Measurements from ENCODE around the gene WNT7A.
A peak's percentile ranks its signal among the peaks of the same experiment; 100 is the strongest.
"Not testable (repeated sequence)": the region's sequence is repeated elsewhere in the genome, so short reads cannot be mapped to it uniquely, and the experiment has no call there.

WNT7A gene

GRCh38 chr3:13879946-13880810 lies at the start of gene WNT7A:
Gene WNT7A, minus strand, starts transcription at chr3:13880071. Its CDS starts 255 bp downstream, at chr3:13879816.
- no peak within 1 kb of the TSS for H3K27ac Mint-ChIP-seq
- peaks cover 63 to 83% of the 10 kb centered on the region in 2 donors for H3K27me3 Mint-ChIP-seq
- DNase-seq (peak; percentile 15), ATAC-seq (replicated peaks) (peak; percentile 69 to 77)
- H3K9me3 Mint-ChIP-seq, result peaks cover 2 to 3% of the 10 kb centered on the region in 2 donors
- no peaks in the 10 kb centered on the region for H3K36me3 Mint-ChIP-seq
- H3K4me3 Mint-ChIP-seq, result peak within 1 kb of the TSS; percentile 50 to 72
- H3K4me1 Mint-ChIP-seq, result peaks cover 2 to 13% of the 10 kb centered on the region in 2 donors

- Mint-ChIP-seq H3K9me3 (peaks cover 17 to 29% of the 10 kb centered on the region in 2 donors), H3K36me3 (peaks cover 4 to 10% of the 10 kb centered on the region in 2 donors), H3K27me3 (peaks cover 22 to 29% of the 10 kb centered on the region in 2 donors)
- not testable (repeated sequence) for ATAC-seq (replicated peaks); H3K27ac Mint-ChIP-seq; DNase-seq; H3K4me1 Mint-ChIP-seq; H3K4me3 Mint-ChIP-seq
Measured at GRCh38 chr3:13928741-13929140, 48.9 kb upstream of the WNT7A start.

GRCh38 chr3:13927295-13927694 lies 47.4 kb upstream of the WNT7A start:
- no peak for ATAC-seq (replicated peaks)
- H3K27ac Mint-ChIP-seq, result no peak overlapping the region
- H3K36me3 Mint-ChIP-seq, result peaks cover 4 to 7% of the 10 kb centered on the region in 2 donors

GRCh38 chr3:13916375-13916774 lies 36.5 kb upstream of the WNT7A start:
- Mint-ChIP-seq H3K27ac (no peak overlapping the region), H3K4me1 (no peaks in the 10 kb centered on the region), H3K27me3 (no peaks in the 10 kb centered on the region), H3K4me3 (no peak overlapping the region), H3K36me3 (peaks cover 5 to 7% of the 10 kb centered on the region in 2 donors), H3K9me3 (peaks cover 22% of the 10 kb centered on the region in 2 donors)
- no peak for DNase-seq
- ATAC-seq (replicated peaks), result no peak

More at GRCh38 chr3:13927295-13927694, 47.4 kb upstream of the WNT7A start:
- Mint-ChIP-seq H3K4me1 (no peaks in the 10 kb centered on the region), H3K9me3 (peaks cover 18 to 26% of the 10 kb centered on the region in 2 donors), H3K27me3 (peaks cover 17 to 18% of the 10 kb centered on the region in 2 donors), H3K4me3 (no peak overlapping the region)
- DNase-seq, result no peak

GRCh38 chr3:13902648-13903238 lies 22.9 kb upstream of the WNT7A start:
- H3K9me3 Mint-ChIP-seq, result peaks cover 36 to 47% of the 10 kb centered on the region in 2 donors
- no peak for ATAC-seq (replicated peaks)
- peaks cover 44 to 54% of the 10 kb centered on the region in 2 donors for H3K27me3 Mint-ChIP-seq
- DNase-seq, result no peak
- H3K36me3 Mint-ChIP-seq, result peaks cover 7 to 33% of the 10 kb centered on the region in 2 donors
- H3K4me1 Mint-ChIP-seq, result no peaks in the 10 kb centered on the region
- no peak overlapping the region for H3K4me3 Mint-ChIP-seq
- no peak overlapping the region for H3K27ac Mint-ChIP-seq

- H3K36me3 Mint-ChIP-seq, result peaks cover 6 to 33% of the 10 kb centered on the region in 2 donors
- ATAC-seq (replicated peaks), result no peak
- H3K4me1 Mint-ChIP-seq, result no peaks in the 10 kb centered on the region
- no peak for DNase-seq
- peaks cover 43 to 54% of the 10 kb centered on the region in 2 donors for H3K27me3 Mint-ChIP-seq
- H3K27ac Mint-ChIP-seq, result no peak overlapping the region
- H3K4me3 Mint-ChIP-seq, result no peak overlapping the region
- peaks cover 36 to 46% of the 10 kb centered on the region in 2 donors for H3K9me3 Mint-ChIP-seq
Measured at GRCh38 chr3:13901935-13902584, 22.2 kb upstream of the WNT7A start.

GRCh38 chr3:13898346-13898745 lies 18.5 kb upstream of the WNT7A start:
- Mint-ChIP-seq H3K36me3 (peaks cover 6 to 22% of the 10 kb centered on the region in 2 donors), H3K27ac (peak overlapping the region; percentile 15), H3K4me1 (peaks cover 11 to 12% of the 10 kb centered on the region in 2 donors), H3K27me3 (peaks cover 28 to 33% of the 10 kb centered on the region in 2 donors), H3K4me3 (no peak overlapping the region), H3K9me3 (peaks cover 23 to 34% of the 10 kb centered on the region in 2 donors)
- ATAC-seq (replicated peaks) (no peak), DNase-seq (no peak)

GRCh38 chr3:13896473-13897154 lies 16.7 kb upstream of the WNT7A start:
- no peak for DNase-seq
- peaks cover 23 to 33% of the 10 kb centered on the region in 2 donors for H3K27me3 Mint-ChIP-seq
- peaks cover 11 to 12% of the 10 kb centered on the region in 2 donors for H3K4me1 Mint-ChIP-seq
- peaks cover 6 to 18% of the 10 kb centered on the region in 2 donors for H3K36me3 Mint-ChIP-seq
- no peak overlapping the region for H3K27ac Mint-ChIP-seq
- H3K4me3 Mint-ChIP-seq, result peak overlapping the region; percentile 5 to 25
- peaks cover 19 to 29% of the 10 kb centered on the region in 2 donors for H3K9me3 Mint-ChIP-seq
- peak; percentile 44 to 50 for ATAC-seq (replicated peaks)

GRCh38 chr3:13895155-13896105 lies 15.6 kb upstream of the WNT7A start:
- Mint-ChIP-seq H3K4me1 (peaks cover 14 to 17% of the 10 kb centered on the region in 2 donors), H3K27me3 (peaks cover 17 to 25% of the 10 kb centered on the region in 2 donors), H3K4me3 (peak overlapping the region; percentile 85 to 91), H3K27ac (peak overlapping the region; percentile 89), H3K36me3 (peaks cover 6 to 13% of the 10 kb centered on the region in 2 donors), H3K9me3 (peaks cover 14 to 23% of the 10 kb centered on the region in 2 donors)
- ATAC-seq (replicated peaks) (peak; percentile 98 to 99), DNase-seq (peak; percentile 93)

- peak overlapping the region; percentile 85 to 91 for H3K4me3 Mint-ChIP-seq
- no peak for ATAC-seq (replicated peaks)
- H3K4me1 Mint-ChIP-seq, result peaks cover 14 to 17% of the 10 kb centered on the region in 2 donors
Measured at GRCh38 chr3:13894807-13895154, 14.9 kb upstream of the WNT7A start.

GRCh38 chr3:13894096-13894806 lies 14.4 kb upstream of the WNT7A start:
- ATAC-seq (replicated peaks) (no peak), DNase-seq (no peak)
- Mint-ChIP-seq H3K4me3 (no peak overlapping the region), H3K36me3 (peaks cover 3 to 5% of the 10 kb centered on the region in 2 donors), H3K4me1 (peaks cover 14 to 17% of the 10 kb centered on the region in 2 donors), H3K27me3 (peaks cover 10 to 15% of the 10 kb centered on the region in 2 donors), H3K9me3 (peaks cover 6 to 15% of the 10 kb centered on the region in 2 donors), H3K27ac (no peak overlapping the region)

More at GRCh38 chr3:13894807-13895154, 14.9 kb upstream of the WNT7A start:
- peak overlapping the region; percentile 89 for H3K27ac Mint-ChIP-seq
- no peak for DNase-seq
- peaks cover 11 to 21% of the 10 kb centered on the region in 2 donors for H3K9me3 Mint-ChIP-seq
- H3K27me3 Mint-ChIP-seq, result peaks cover 16 to 21% of the 10 kb centered on the region in 2 donors
- H3K36me3 Mint-ChIP-seq, result peaks cover 6 to 9% of the 10 kb centered on the region in 2 donors

GRCh38 chr3:13892304-13892703 lies 12.4 kb upstream of the WNT7A start:
- peaks cover 1 to 3% of the 10 kb centered on the region in 2 donors for H3K9me3 Mint-ChIP-seq
- H3K27ac Mint-ChIP-seq, result peak overlapping the region; percentile 37
- DNase-seq, result no peak
- no peak overlapping the region for H3K4me3 Mint-ChIP-seq
- H3K4me1 Mint-ChIP-seq, result peaks cover 14 to 17% of the 10 kb centered on the region in 2 donors
- no peaks in the 10 kb centered on the region for H3K36me3 Mint-ChIP-seq
- no peak for ATAC-seq (replicated peaks)
- H3K27me3 Mint-ChIP-seq, result peaks cover 8% of the 10 kb centered on the region in 2 donors
